Keratinocyte (primary cell): ENCODE measurements around the gene ZNF831.

Experiments
- EZH2 ChIP-seq: IDR thresholded peaks from one replicate; pipeline ENCODE4 v1.6.1; 2012; ENCODE audit warnings: inconsistent platforms, mild to moderate bottlenecking, low read length, moderate library complexity
- TF ChIP-seq, protein P1 (sequence below), 3 experiments: IDR thresholded peaks in 1 of 3; conservative IDR thresholded peaks in 1 of 3; optimal IDR thresholded peaks in 1 of 3; 2 replicates in 2 of 3; 3 replicates in 1 of 3; pipeline versions ENCODE3 to v1.5.1; 2011; ENCODE audit warnings: low read length in 3 of 3, mild to moderate bottlenecking in 3 of 3, moderate library complexity in 2 of 3, control low read depth in 1 of 3, inconsistent platforms in 1 of 3; ENCODE audit not compliant: insufficient read depth in 2 of 3; ENCODE audit errors: extremely low read depth in 1 of 3

DNA sequence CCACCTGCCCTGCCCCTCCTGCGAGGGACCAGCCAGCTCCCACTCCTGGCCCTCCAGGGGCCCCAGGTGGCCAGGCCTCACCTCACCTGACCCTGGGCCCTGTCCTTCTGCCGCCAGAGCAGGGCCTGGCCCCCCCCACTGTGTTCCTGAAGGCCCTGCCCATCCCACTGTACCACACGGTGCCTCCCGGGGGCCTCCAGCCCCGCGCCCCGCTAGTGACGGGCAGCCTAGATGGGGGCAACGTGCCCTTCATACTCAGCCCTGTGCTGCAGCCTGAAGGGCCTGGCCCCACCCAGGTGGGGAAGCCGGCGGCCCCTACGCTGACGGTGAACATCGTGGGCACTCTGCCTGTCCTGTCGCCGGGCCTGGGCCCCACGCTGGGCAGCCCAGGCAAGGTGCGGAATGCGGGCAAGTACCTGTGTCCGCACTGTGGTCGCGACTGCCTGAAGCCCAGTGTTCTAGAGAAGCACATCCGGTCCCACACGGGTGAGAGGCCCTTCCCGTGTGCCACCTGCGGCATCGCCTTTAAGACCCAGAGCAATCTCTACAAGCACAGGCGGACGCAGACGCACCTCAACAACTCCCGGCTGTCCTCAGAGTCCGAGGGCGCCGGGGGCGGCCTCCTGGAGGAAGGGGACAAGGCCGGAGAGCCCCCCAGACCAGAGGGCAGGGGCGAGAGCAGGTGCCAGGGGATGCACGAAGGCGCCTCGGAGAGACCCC is 27.6 kb downstream of the ZNF831 start:
- TF ChIP-seq, protein P1, sequence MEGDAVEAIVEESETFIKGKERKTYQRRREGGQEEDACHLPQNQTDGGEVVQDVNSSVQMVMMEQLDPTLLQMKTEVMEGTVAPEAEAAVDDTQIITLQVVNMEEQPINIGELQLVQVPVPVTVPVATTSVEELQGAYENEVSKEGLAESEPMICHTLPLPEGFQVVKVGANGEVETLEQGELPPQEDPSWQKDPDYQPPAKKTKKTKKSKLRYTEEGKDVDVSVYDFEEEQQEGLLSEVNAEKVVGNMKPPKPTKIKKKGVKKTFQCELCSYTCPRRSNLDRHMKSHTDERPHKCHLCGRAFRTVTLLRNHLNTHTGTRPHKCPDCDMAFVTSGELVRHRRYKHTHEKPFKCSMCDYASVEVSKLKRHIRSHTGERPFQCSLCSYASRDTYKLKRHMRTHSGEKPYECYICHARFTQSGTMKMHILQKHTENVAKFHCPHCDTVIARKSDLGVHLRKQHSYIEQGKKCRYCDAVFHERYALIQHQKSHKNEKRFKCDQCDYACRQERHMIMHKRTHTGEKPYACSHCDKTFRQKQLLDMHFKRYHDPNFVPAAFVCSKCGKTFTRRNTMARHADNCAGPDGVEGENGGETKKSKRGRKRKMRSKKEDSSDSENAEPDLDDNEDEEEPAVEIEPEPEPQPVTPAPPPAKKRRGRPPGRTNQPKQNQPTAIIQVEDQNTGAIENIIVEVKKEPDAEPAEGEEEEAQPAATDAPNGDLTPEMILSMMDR (optimal IDR thresholded peaks at IDR 0.05 in 1 of 3, IDR thresholded peaks at IDR 0.05 in 1 of 3, conservative IDR thresholded peaks at IDR 0.05 in 1 of 3; ENCODE audit: extremely low read depth in 1 of 3, insufficient read depth in 2 of 3, low read length in 3 of 3) = no peak
- TF ChIP-seq EZH2 = no peak
